Common myeloid progenitor, CD34-positive (primary cell): ENCODE results near the gene FAM199X. TPM values are rescaled to one million over a fixed set of nuclear protein-coding genes. Genes with fewer than 3 reads are reported as not detected.
A peak's percentile ranks its signal among the peaks of the same experiment; 100 is the strongest.

Source experiments
- CTCF ChIA-PET: fragments of 350-600 bp; sonication (Branson Sonifier 250); formaldehyde crosslinking; loops from one replicate; lab custom pipeline; 2021; ENCODE audit warnings: antibody characterized with exemption; lab: Charles Lee
- POLR2A ChIA-PET: fragments of 350-600 bp; sonication (Branson Sonifier 250); formaldehyde crosslinking; loops from one replicate; lab custom pipeline; 2021; ENCODE audit warnings: antibody characterized with exemption; lab: Charles Lee
- DNase-seq, 3 donors: peaks; one replicate each; pipeline versions ENCODE4 v3.0.0 to v3.0.0-alpha.2; 2013
- H3K27ac ChIP-seq, 2 experiments: 1 replicate in 1 of 2; 2 replicates in 1 of 2; pipeline ENCODE4 v1.7.0; 2013; ENCODE audit warnings: inconsistent platforms in 2 of 2, low read length in 2 of 2, mild to moderate bottlenecking in 2 of 2, low read depth in 1 of 2, moderate library complexity in 1 of 2; ENCODE audit not compliant: severe bottlenecking in 2 of 2, insufficient read depth in 1 of 2, poor library complexity in 1 of 2
- H3K27me3 ChIP-seq, 5 experiments: replicated peaks in 2 of 5; 1 replicate in 3 of 5; 2 replicates in 2 of 5; pipeline versions ENCODE4 v1.6.1 to v1.7.0; 2013; ENCODE audit warnings: low read length in 4 of 5, mild to moderate bottlenecking in 2 of 5, moderate library complexity in 2 of 5, inconsistent platforms in 1 of 5; ENCODE audit not compliant: insufficient read depth in 5 of 5, control insufficient read depth in 4 of 5
- H3K36me3 ChIP-seq, 4 experiments: 1 replicate in 2 of 4; 2 replicates in 2 of 4; pipeline versions ENCODE4 v1.6.1 to v1.7.0; 2013; ENCODE audit warnings: low read length in 3 of 4, control low read depth in 1 of 4, mild to moderate bottlenecking in 1 of 4; ENCODE audit not compliant: control insufficient read depth in 4 of 4, insufficient read depth in 4 of 4
- H3K4me1 ChIP-seq, 4 experiments: 1 replicate in 3 of 4; 2 replicates in 1 of 4; pipeline versions ENCODE4 v1.6.1 to v1.7.1; 2013; ENCODE audit warnings: low read length in 3 of 4, mild to moderate bottlenecking in 3 of 4, control low read depth in 1 of 4, inconsistent platforms in 1 of 4, moderate library complexity in 1 of 4; ENCODE audit not compliant: control insufficient read depth in 4 of 4, insufficient read depth in 4 of 4; ENCODE audit errors: control extremely low read depth in 1 of 4
- H3K4me3 ChIP-seq, 7 experiments: 1 replicate in 4 of 7; 2 replicates in 3 of 7; pipeline versions ENCODE4 v1.5.1 to v1.7.0; 2013; ENCODE audit warnings: mild to moderate bottlenecking in 7 of 7, low read length in 6 of 7, moderate library complexity in 6 of 7, inconsistent platforms in 2 of 7, low read depth in 2 of 7, control low read depth in 1 of 7; ENCODE audit not compliant: insufficient read depth in 4 of 7, control insufficient read depth in 1 of 7; ENCODE audit errors: extremely low read depth in 1 of 7
- H3K9me3 ChIP-seq, 5 experiments: 1 replicate in 4 of 5; 2 replicates in 1 of 5; pipeline versions ENCODE4 v1.6.1 to v1.7.1; 2013; ENCODE audit warnings: low read length in 4 of 5, mild to moderate bottlenecking in 2 of 5, inconsistent platforms in 1 of 5, low read depth in 1 of 5, moderate library complexity in 1 of 5; ENCODE audit not compliant: control insufficient read depth in 4 of 5, insufficient read depth in 2 of 5; ENCODE audit errors: control extremely low read depth in 1 of 5
- WGBS: methylation state at CpG from one replicate; pipeline ENCODE4 v1.1.5; 2013; ENCODE audit not compliant: insufficient coverage; 5-methylcytosine and 5-hydroxymethylcytosine counted together
- polyA plus RNA-seq: library from polyadenylated mRNA; unstranded; fragments of 120-200 nt; gene quantifications from one replicate; pipeline ENCODE4 v1.2.1, GENCODE V29; 2013

The FAM199X gene
- polyA plus RNA-seq = 17.0 TPM

- Histone ChIP-seq H3K9me3 (peaks cover 0 to 3% (median 0%) of the 10 kb centered on the region in 5 experiments), H3K27me3 (peaks cover 0 to 10% (median 0%) of the 10 kb centered on the region in 5 experiments), H3K36me3 (no peaks in the 10 kb centered on the region), H3K4me1 (peaks cover 0 to 14% (median 5%) of the 10 kb centered on the region in 4 experiments), H3K27ac (peak within 1 kb of the TSS; percentile 40 to 77), H3K4me3 (peak within 1 kb of the TSS; percentile 43 to 89 (median 78))
- DNase-seq = peak; percentile 84 to 92 (median 89)
- ChIA-PET POLR2A (interaction anchor here (1.8 kb wide), 1 partner anchor 9 kb away, joined by 9 read pairs; the partner anchor contains the start of gene SLC25A53), CTCF (interaction anchor here (0.5 to 2.7 kb wide), 4 partner anchors 9 to 29 kb away, joined by 3 to 10 read pairs (median 6); partner anchors contain the start of gene SLC25A53)
- WGBS = 45% methylated on average over 46 of the region's 71 CpGs
Observed at GRCh38 chrX:104165894-104166734, at the start of gene FAM199X. Gene FAM199X (plus strand): TSS chrX:104166453. CDS start chrX:104166786, 333 bp downstream.

DNA sequence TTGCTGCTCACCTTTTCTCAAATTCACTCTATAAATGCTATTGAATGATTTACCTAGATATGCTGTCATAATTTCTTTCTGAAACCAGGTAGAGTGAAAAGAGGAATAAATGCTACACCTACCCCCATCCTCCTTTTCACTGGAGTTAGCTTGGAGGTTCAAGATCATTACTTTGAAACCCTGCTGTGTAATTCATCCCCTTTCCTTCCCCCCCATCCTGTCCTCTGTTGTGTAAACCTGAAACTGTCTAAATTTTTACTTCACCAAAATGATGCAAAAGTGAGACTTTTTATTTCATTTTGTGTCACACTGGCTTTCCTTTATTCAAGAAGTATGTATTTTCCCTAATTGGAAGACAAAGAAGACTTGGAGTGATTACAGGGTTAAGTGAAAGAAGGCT is 48.5 kb upstream of the FAM199X start:
- POLR2A ChIA-PET = no interaction called here

DNA sequence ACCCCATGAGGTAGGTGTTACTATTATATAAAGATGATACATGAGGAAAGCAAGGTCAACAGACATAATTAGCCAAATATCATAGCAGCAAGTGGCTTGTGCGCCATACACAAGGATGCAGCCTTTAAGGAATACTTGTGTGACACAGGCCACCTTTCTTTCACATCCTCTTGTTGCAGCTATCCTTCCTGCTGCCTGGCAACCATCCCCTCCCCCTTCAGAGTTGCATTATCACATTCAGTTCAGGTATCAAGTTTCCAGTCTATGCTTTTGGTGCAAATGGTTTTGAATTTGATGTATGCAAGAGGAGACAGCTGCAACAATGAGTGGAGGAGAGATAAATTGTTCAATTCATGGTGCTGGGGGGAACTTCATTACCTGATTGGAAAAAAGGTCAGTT is 47.5 kb upstream of the FAM199X start:
- Histone ChIP-seq H3K4me3 (no peak overlapping the region), H3K27me3 (peaks cover 0 to 14% (median 0%) of the 10 kb centered on the region in 5 experiments), H3K9me3 (no peaks in the 10 kb centered on the region), H3K4me1 (peaks cover 0 to 15% (median 5%) of the 10 kb centered on the region in 4 experiments), H3K36me3 (no peaks in the 10 kb centered on the region), H3K27ac (no peak overlapping the region)
- POLR2A ChIA-PET = no interaction called here
- 100% methylated on average over 1 of the region's 1 CpG for WGBS
- CTCF ChIA-PET = interaction anchor here (1.4 kb wide), 1 partner anchor 14 kb away, joined by 4 read pairs; no protein-coding TSS in a partner anchor
- DNase-seq = no peak

More for the DNA sequence above, 48.5 kb upstream of the FAM199X start:
- Histone ChIP-seq H3K27me3 (peaks cover 0 to 23% (median 0%) of the 10 kb centered on the region in 5 experiments), H3K27ac (no peak overlapping the region), H3K4me3 (no peak overlapping the region), H3K9me3 (peaks cover 0 to under 1% (median 0%) of the 10 kb centered on the region in 5 experiments), H3K4me1 (peaks cover 0 to 11% (median 3%) of the 10 kb centered on the region in 4 experiments), H3K36me3 (no peaks in the 10 kb centered on the region)
- DNase-seq = no peak
- CTCF ChIA-PET = no interaction called here

GRCh38 chrX:104122829-104123228 is 43.4 kb upstream of the FAM199X start:
- POLR2A ChIA-PET = no interaction called here
- WGBS = 25% methylated on average over 5 of the region's 5 CpGs
- peaks cover 0 to 2% (median 0%) of the 10 kb centered on the region in 4 experiments for H3K36me3 ChIP-seq
- H3K4me1 ChIP-seq = peaks cover 0 to 15% (median 5%) of the 10 kb centered on the region in 4 experiments
- H3K27ac ChIP-seq = no peak overlapping the region
- peak overlapping the region in 1 of 7 experiments; percentile 33 for H3K4me3 ChIP-seq
- H3K9me3 ChIP-seq = no peaks in the 10 kb centered on the region
- CTCF ChIA-PET = interaction anchor here (0.7 to 0.9 kb wide), 2 partner anchors 9 to 24 kb away, joined by 3 to 4 read pairs; no protein-coding TSS in a partner anchor
- DNase-seq = peak in 2 of 3 donors; percentile 40 to 64
- H3K27me3 ChIP-seq = no peaks in the 10 kb centered on the region

- Histone ChIP-seq H3K4me1 (peaks cover 0 to 15% (median 5%) of the 10 kb centered on the region in 4 experiments), H3K27me3 (peaks cover 0 to 2% (median 0%) of the 10 kb centered on the region in 5 experiments), H3K4me3 (no peak overlapping the region), H3K27ac (no peak overlapping the region), H3K36me3 (peaks cover 0 to 2% (median under 1%) of the 10 kb centered on the region in 4 experiments), H3K9me3 (no peaks in the 10 kb centered on the region)
- ChIA-PET CTCF (no interaction called here), POLR2A (no interaction called here)
- WGBS = no CpG with 5 or more reads among the region's 2 CpGs
- DNase-seq = no peak
Observed at GRCh38 chrX:104126856-104127255, 39.4 kb upstream of the FAM199X start.

- no peak overlapping the region for H3K4me3 ChIP-seq
- peaks cover 0 to 9% (median 0%) of the 10 kb centered on the region in 4 experiments for H3K4me1 ChIP-seq
- peaks cover 0 to 2% (median under 1%) of the 10 kb centered on the region in 4 experiments for H3K36me3 ChIP-seq
- 71% methylated on average over 6 of the region's 6 CpGs for WGBS
- no peak for DNase-seq
- no peak overlapping the region for H3K27ac ChIP-seq
- no peaks in the 10 kb centered on the region for H3K9me3 ChIP-seq
- ChIA-PET CTCF (interaction anchor here (1.4 to 1.7 kb wide), 2 partner anchors 10 to 17 kb away, joined by 4 to 5 read pairs; no protein-coding TSS in a partner anchor), POLR2A (no interaction called here)
- H3K27me3 ChIP-seq = peaks cover 0 to 2% (median 0%) of the 10 kb centered on the region in 5 experiments
Observed at GRCh38 chrX:104130808-104131207, 35.4 kb upstream of the FAM199X start.
